NK-92 treated with Interleukin-12 subunit alpha and Interleukin-12 subunit beta, amount 100 ng/mL, for 24 hours (cell line): Measurements from ENCODE around the gene IFNGR1.
"Not testable (repeated sequence)": the region's sequence is repeated elsewhere in the genome, so short reads cannot be mapped to it uniquely, and the experiment has no call there.

Experiments
- DNase-seq: peaks from one replicate; lab custom pipeline; 2025; lab: John Stamatoyannopoulos, UW

The IFNGR1 gene

DNA sequence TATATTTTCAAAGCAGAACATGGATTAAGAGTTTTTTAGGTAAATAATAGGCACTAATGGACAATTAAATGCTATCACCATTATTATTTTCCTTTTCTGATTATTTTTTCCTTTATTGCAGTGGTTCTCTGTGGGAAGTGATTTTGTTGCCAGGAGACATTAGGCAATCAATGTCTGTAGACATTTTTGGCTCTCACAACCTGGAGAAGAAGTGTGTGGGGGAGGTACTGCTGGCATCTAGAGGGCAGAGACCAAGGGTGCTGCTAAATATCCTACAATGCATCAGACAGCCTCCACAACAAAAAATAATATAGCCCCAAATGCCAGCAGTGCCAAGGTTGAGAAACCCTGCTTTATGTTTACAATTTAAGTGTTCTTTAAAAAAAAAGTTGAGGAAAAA, 8.3 kb downstream of the IFNGR1 start:
- no peak for DNase-seq

DNA sequence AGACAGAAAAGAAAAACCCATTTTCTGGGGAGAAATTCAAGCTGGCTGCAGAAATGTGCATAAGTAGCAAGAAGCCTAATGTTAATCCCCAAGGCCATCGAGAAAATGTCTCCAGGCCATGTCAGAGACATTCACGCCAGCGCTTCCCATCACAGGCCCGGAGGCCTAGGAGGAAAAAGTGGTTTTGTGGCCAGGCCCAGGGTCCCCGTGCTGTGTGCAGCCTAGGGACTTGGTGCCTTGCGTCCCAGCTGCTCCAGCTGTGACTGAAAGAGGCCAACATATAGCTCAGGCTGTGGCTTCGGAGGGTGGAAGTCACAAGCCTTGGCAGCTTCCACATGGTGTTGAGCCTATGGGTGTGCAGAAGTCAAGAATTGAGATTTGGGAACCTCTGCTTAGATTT, 10.9 kb downstream of the IFNGR1 start:
- DNase-seq, result no peak

DNA sequence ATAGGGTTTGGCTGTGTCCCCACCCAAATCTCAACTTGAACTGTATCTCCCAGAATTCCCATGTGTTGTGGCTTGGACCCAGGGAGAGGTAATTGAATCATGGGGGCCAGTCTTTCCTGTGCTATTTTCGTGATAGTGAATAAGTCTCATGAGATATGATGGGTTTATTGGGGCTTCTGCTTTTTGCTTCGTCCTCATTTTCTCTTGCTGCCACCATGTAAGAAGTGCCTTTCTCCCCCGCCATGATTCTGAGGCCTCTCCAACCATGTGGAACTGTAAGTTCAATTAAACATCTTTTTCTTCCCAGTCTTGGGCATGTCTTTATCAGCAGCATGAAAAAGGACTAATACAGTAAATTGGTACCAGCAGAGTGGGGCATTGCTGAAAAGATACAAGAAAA, 11.7 kb downstream of the IFNGR1 start:
- not testable (repeated sequence) for DNase-seq

DNA sequence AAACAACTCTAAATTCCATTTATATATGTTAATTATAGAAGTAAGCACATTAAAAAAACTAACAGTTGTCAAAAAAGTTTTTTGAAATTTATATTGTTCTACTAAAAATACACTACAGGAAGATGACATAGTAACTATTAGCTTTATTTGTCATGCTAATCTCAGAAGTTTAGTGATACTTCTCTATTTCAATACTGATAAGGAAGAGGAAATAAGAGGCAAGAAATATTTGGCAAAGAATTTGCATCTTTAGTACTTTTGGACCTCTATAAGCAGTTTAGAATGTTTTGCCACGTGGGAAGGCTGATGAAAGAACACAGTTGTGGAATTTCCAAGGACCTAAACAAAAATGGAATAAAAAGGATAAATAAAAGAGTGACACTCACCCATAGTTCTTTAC, 12.6 kb downstream of the IFNGR1 start:
- DNase-seq, result no peak

DNA sequence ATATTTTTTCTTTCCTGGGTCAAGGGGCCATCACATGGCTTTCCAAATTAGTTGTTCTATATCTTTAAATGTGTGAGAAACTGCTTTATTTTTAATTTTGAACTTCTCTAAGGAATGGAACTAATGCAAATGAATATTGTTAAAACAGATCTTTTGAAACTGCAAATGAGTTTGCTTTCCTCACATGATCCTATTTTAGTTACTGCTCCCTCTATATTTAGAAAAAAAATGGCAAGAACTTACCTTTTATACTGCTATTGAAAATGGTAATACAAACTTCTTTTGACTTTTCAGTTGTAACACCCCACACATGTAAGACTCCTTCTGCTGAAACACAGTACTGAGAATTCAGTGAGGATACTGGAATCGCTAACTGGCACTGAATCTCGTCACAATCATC, 15.9 kb downstream of the IFNGR1 start:
- no peak for DNase-seq

DNA sequence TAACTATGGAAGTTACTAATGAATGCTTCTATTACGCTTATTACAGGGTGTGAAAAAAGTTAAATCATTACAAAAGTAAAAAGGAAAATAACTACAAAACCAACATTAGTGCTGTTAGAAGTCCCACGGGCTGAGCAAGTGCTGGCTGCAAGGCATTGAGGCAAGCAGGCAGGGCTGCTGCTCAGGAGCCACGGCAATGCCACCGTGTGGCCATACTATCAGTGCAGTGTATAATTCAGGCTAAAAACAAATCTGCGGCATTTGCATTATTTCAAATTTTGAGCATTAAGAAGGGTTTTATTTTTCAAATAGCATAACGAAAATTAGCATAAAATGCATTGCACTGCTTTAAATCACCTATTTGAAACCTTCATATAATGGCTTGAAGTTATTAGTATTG, 17.1 kb downstream of the IFNGR1 start:
- no peak for DNase-seq

DNA sequence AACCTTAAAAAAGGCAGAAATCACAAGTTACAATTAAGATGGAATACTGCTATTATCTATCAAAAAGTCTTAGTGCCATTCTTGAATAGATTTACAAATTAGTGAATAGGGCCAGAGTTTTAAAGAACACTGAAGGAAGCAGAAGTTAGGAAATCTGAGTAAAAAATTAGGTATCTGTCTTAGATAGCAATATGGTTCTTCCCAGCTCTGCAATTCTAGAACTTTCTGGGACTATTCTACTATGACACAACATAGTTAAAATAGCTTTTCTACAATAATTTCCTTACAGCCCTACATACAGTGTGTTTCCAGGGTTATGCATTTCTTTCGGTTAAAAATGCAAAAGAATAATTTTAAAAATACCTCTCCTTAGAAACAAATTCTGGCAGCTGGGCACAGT, 18.2 kb downstream of the IFNGR1 start:
- no peak for DNase-seq

DNA sequence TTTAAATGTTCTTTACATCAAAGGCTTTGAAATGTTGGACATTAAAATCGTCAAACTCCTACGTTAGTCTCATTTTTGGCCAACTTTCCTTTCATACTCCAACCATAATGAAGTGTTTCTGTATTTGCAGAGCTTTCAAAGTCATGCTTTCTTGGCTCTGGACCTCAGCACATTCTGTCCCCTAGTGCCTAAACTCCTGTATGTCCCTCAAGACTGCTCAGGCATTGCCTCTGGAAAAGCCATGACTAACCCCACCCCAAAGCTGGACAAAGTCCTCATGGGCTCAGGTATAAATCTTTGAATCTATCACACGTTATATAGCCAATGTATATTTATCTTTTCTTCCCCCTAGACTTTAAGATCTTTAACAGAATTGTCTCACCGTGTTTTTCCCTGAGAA, 18.9 kb downstream of the IFNGR1 start:
- DNase-seq, result no peak

DNA sequence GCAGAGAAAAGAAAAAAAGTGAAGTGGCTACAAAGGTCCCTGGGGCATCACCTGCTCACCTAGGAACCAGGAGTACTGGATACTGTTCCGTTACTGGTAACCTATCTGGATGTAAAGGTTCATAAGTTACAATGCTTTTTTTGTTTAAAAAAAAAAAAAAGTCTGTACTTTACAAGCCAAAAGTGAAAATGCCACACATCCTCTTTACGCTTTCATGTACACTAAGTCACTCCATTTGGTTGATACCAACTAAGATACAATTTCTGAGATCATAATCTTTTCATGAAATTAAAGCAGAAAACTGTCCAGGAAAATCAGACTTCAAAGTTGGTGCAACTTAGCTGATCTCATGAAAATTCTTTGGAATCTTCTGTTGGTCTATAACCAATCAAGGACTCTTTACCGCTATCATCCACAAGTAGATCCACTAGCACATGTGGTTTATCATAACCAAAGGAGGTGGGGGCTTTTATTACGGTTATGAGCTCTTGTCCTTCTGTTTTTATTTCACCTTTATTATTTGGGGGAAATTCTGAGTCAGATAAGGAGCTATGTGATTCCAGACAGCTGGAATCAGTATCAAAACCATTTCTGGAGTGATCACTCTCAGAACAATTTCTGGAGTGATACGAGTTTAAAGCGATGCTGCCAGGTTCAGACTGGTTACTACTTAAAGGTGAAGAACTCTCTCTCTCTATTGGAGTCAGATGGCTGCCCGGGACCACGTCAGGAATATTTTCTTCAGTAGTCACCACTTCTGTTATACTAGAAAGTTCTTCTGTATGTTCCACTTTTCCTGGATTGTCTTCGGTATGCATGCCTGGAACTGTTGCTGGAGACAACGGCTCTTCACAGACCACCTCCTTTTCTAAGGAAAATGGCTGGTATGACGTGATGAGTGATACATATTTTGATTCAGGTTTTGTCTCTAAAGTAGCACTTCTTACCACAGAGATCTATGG, 21.2 kb downstream of the IFNGR1 start:
- DNase-seq, result no peak

DNA sequence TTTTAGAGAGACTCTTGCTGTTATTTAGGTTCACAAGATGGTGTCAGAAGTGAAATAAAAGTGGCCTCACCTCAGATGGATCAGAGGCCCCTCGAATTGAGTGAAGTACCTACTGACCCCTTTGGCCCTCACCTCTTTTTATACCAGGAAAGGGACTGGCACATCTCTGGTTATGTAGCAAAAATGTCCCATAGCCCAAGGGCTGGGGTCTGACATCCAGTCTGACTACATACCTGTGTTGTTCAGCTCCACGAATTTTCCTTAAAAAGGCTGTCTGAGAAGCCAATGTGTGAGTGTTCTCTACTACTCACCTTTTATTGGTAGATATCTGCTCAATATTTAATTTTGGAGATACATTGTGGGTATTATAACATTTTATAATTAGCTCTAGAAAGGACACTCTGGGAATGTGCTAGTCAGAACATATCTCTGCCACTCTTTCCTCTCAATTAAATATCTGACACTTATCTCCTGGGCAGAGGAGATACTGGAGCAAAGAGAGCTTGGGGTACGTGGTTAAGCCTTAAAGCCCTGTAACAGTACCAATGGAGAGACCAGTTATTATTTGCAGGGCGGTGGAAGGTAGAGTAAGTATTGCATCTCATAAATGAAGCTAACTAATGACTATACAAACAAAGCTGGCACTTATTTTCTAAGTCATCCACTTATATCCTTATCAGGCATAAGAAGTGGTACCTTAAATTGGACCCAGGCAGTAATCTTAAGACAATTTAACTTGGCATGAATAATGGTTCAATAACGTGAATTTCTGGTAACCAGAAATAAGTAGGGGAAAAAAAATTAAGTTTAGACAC, 25.7 kb downstream of the IFNGR1 start:
- no peak for DNase-seq

DNA sequence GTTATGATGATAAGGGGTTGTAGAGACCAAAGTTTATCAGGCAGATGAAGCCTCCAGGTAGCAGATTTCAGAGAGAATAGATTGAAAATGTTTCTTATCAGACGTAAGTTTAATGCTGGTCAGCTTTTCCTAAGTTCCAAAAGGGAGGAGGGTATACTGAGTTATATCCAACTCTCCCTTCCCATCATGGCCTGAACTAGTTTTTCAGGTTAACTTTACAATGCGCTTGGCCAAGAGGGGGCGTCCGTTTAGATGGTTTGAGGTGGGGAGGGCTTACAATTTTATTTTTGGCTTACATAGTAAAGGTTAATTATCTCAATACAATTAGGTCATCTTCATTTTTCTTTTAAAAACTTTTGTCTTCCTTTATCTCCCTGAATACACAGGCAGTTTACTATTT, 26.4 kb downstream of the IFNGR1 start:
- no peak for DNase-seq

DNA sequence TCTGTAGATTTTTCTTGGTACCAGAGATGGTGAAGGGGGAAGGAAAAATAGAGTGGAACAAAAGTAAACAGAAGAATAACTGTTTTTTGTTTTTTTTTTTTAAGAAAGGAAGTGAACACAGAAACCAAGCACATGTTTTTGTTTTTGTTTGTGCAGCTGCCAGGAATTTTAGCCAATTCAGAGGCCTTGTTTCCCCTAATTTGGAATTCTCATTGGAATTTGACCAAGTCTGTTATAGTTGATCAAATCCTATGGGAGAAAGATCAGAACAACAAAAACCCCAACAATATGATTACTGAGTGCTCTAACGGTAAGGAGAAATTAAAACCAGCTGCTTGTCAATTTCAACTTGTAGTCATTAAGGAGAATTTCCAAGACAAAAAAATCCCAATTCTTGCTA, 27.5 kb downstream of the IFNGR1 start:
- no peak for DNase-seq

DNA sequence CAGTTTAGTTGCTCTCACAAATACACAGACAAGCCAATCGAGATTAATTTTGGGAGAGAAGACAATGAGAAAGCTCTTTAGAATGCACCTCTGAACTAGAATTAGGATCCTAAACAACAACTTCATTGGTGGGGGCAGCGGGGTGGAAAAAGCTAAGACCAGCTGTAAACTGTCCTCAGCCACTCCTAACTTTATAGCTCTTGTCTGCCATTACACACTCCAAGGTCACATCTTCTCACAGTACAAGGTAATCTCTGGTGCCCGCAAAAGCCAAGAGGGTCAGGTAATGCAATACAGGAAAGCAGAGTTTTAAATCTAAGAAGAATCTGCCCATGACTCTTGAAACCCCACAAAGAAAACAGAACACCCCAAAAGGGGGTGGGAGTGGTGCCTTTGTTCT, 27.9 kb downstream of the IFNGR1 start:
- DNase-seq, result no peak

DNA sequence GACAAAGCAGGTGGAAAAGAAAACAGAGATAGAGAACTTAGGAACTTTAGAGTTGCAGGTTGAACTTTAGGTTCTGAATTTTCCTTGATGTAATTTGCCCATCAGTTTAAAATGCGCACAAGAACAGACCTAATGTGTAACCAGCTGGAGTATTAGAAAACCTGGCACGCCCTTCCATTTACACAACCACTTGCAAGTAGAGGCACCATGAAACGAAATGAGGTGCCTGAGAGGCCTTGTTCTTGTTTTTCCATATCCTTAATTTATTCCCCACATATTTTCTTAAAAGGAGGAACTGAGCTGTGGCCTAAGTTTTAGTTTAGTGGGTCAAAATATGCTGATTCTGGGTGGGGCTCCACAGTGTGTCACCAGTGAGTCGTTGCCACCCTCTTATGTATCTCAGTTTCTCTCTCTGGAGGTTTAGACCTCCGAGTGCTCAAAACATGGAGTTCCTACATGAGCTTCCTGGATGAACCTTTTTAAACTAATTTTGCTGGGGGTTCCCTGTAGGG, 28.5 kb downstream of the IFNGR1 start:
- DNase-seq, result no peak

DNA sequence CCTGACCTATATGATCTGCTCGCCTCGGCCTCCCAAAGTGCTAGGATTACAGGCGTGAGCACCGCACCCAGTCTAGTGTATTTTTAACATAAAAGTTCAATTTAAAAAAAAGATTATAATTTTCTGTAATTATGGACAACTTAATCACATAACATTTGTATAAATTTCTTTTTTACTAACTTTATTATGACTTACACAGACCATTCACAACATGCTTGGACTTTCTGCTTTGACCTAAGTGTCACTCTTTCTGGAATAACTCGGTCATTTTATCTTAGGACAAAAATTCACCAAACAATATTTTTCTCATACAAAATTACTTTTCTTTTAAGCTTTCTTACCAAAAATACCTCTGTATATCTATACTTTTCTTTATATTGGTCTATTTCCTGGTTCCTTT, 30.3 kb downstream of the IFNGR1 start:
- DNase-seq, result no peak

DNA sequence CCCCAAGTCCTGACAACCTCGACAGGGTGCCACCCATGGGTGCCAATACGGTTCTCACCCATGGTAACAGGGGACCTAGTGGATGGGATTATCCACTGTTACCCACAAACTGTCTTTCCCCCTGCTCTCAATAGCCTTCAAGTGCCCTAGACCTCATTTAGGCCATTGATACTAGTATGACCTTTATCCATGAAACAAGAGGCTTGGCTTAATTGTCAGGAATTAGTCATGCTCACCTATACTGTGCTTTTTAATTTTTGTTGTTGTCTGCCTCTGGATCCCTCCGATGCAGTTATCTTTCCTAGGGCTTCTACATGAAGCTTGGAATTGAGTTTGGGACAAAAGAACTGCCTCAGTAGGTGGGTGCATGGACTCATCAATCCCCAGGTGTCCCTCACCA, 33.9 kb downstream of the IFNGR1 start:
- DNase-seq, result no peak

DNA sequence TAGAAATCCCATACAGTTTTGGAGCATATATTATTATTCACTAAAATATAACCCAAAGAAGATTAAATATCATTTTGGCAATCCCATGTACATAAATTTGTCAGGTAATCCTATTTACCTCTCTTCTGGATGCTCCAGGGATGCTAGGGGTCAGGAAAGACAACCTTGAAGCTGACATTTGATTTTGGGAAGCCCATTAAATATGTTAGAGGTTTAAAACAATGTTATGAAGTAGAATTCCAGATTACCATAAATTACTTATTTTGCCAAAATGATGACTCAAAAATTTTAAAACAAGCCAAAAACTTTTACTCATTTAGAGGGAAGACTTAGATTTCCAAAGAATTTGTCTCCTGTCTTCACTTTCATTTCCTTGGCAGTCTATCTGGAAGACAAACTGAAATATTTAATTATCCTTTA, 36.5 kb downstream of the IFNGR1 start:
- no peak for DNase-seq

DNA sequence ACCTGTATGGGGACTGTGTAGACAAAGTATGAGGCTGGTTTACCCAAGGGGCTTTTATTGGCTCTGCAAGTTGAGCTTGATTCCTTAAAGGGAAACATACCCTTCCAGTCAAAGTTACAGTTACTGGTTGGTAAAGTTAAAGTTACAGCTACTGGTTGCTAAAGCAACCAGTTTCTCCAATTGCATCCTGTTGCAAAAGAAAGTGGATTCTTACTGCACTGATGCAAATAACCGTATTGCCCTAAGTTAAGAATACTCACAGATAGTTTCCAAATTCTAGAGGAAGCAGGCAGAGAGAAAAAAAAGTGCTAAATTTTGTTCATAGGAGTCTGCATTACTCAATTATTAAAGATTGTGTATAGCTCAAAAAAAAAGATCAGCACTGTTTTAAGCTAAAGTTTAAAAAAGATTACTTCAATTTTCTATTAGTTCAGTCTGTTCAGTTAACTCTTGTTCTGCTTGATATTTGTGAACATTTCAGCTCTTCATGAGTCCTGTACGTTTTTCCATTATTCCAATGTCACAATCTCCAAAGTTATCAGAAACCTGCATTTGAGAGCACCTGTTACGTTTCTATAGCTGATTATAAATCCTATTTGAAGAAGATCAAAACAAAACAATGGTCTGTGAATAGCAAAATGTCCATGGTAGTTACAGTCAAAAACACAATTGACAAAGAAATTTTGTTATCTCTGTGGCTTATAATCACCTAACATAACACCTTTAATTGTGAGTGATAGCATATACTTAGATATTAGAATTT, 37.1 kb downstream of the IFNGR1 start:
- DNase-seq, result no peak

DNA sequence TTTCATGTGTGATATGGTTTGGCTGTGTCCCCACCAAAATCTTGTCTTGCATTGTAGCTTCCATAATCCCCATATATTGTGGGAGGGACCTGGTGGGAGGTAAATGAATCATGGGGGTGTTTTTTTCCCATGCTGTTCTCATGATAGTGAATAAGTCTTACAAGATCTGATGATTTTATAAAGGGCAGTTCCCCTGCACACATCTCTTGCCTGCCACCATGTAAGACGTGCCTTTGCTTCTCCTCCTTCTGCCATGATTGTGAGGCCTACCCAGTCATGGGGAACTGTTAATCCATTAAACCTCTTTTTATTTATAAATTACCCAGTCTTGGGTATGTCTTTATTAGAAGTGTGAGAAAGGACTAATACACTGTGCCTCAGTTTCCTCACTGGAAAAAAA, 41.6 kb downstream of the IFNGR1 start:
- DNase-seq, result no peak

DNA sequence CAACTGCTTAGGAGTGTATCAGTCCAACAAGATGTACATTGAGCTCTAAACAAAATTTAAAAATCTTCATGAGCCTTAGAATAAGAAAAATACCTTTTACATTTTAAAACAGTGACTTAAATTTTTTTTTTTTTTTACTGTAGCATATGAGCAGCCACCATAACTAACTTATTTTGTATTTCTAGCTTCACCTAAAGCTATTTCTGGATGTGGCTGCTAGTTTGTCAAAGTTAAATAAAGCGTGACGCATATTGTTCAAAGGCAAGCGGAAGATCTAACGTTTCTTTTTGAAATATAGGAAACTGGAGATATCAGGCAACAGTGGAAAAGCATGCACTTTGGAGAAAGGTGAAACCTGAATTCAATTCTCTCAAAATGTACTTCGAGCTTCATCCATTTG, 42.5 kb downstream of the IFNGR1 start:
- no peak for DNase-seq

DNA sequence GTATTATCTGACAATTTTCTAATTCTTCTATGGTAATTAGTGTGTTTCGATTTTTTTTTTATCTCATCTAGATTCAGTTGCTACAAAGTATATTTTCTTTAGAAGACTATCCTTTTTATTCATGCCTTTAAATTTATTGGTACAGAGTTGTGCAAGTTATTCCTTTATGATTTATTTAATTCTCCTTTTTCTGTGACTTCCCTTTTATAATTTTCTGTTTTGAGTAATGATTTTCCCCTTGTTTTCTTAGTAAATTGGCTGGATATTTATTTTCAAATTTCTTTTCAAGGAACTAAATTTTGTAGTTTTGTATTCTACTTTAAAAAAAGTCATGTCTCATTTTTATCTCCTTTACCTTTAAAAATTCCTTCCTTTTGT, 43.3 kb downstream of the IFNGR1 start:
- DNase-seq, result no peak

DNA sequence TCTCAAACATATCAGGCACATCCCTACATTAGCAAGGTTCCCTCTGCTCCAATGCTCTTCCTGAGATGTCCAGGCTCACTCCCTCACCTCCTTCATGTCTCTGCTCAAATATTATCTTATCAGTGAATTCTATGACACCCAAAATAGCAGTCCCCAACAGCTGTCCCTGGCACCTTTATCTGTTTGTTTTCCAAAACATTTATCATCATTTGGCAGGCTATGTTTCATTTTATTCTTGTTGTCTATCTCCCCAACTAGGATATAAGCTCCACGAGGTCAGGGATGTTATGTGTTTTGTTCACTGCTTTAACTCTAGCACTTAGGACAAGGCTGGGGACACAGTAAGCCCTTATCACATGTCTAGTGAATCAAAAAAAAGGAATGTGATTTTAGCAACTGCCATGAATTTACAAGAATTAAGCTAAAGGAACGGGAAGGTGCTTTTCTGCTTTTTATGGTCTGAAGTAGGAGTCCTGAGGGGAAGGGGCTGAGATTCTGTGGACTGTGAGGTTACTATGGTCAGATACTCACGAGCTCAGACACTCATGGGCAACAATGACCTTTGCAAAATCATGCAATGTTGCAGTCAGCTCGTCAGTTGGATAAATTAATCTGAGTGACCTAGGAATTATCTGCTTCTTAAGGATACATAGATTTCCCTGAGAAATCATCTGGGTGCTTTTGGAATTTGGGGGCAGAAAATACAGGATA, 43.9 kb downstream of the IFNGR1 start:
- no peak for DNase-seq
